B cell (primary cell): ENCODE results near the gene PLA2G3. TPM values are rescaled to one million over a fixed set of nuclear protein-coding genes. Genes with fewer than 3 reads are reported as not detected.

ENCODE experiments used
- ATAC-seq: fragments of 200-7000 bp; cut with Tn5 transposase; one replicate; pipeline ENCODE4 v1.10.0; 2021; ENCODE audit warnings: low read depth, mild to moderate bottlenecking, moderate number of reproducible peaks, moderate library complexity
- CTCF ChIA-PET: fragments of 350-600 bp; sonication (Branson Sonifier 250); formaldehyde crosslinking; loops from one replicate; lab custom pipeline; 2021; ENCODE audit warnings: antibody characterized with exemption, inconsistent platforms; lab: Charles Lee
- POLR2A ChIA-PET: fragments of 350-600 bp; sonication (Branson Sonifier 250); formaldehyde crosslinking; loops from one replicate; lab custom pipeline; 2021; ENCODE audit warnings: antibody characterized with exemption; lab: Charles Lee
- DNase-seq: peaks from one replicate; pipeline ENCODE4 v3.0.0; 2013
- H2AFZ ChIP-seq: 2 replicates; pipeline ENCODE4 v1.6.1; 2012; ENCODE audit warnings: mild to moderate bottlenecking, low read depth, low read length; ENCODE audit not compliant: insufficient read depth, poor library complexity, severe bottlenecking
- H3K27ac ChIP-seq, 2 donors: 1 replicate in 1 of 2; 2 replicates in 1 of 2; pipeline ENCODE4 v1.5.1; 2012 to 2013; ENCODE audit warnings: low read length in 2 of 2, mild to moderate bottlenecking in 2 of 2, moderate library complexity in 1 of 2
- H3K27me3 ChIP-seq, 4 experiments: fragments of 200-600 bp in 1 of 4; sonication (generic) in 1 of 4; replicated peaks in 1 of 4; 1 replicate in 2 of 4; 2 replicates in 2 of 4; pipeline versions ENCODE4 v1.6.1 to v1.7.0; 2013 to 2016; ENCODE audit warnings: low read length in 3 of 4, mild to moderate bottlenecking in 2 of 4, mixed read lengths in 1 of 4, moderate library complexity in 1 of 4; ENCODE audit not compliant: insufficient read depth in 4 of 4, control insufficient read depth in 3 of 4; ENCODE audit errors: control extremely low read depth in 1 of 4
- H3K36me3 ChIP-seq, 2 experiments: replicated peaks in 1 of 2; 1 replicate in 1 of 2; 2 replicates in 1 of 2; pipeline versions ENCODE4 v1.6.1 to v1.7.1; 2013; ENCODE audit warnings: low read length in 1 of 2; ENCODE audit not compliant: insufficient read depth in 2 of 2, control insufficient read depth in 1 of 2; ENCODE audit errors: control extremely low read depth in 1 of 2, extremely low read depth in 1 of 2
- H3K4me1 ChIP-seq, 2 donors: fragments of 200-600 bp in 1 of 2; sonication (generic) in 1 of 2; 1 replicate in 1 of 2; 2 replicates in 1 of 2; pipeline versions ENCODE4 v1.5.1 to v1.6.1; 2013 to 2017; ENCODE audit warnings: low read length in 2 of 2; ENCODE audit not compliant: control insufficient read depth in 2 of 2, insufficient read depth in 2 of 2
- H3K4me2 ChIP-seq: replicated peaks from 2 replicates; pipeline ENCODE3; 2012; ENCODE audit warnings: mild to moderate bottlenecking, low read depth, low read length; ENCODE audit not compliant: poor library complexity, severe bottlenecking
- H3K4me3 ChIP-seq, 5 experiments: fragments of 200-600 bp in 1 of 5; sonication (generic) in 1 of 5; 1 replicate in 3 of 5; 2 replicates in 2 of 5; pipeline versions ENCODE4 v1.5.1 to v1.7.0; 2011 to 2016; ENCODE audit warnings: low read length in 4 of 5, mild to moderate bottlenecking in 4 of 5, low read depth in 2 of 5, control low read depth in 1 of 5, moderate library complexity in 1 of 5; ENCODE audit not compliant: insufficient read depth in 1 of 5; ENCODE audit errors: control extremely low read depth in 1 of 5, extremely low read depth in 1 of 5
- H3K79me2 ChIP-seq: fragments of 200-600 bp; sonication (generic); one replicate; pipeline ENCODE4 v1.6.0; 2016; ENCODE audit warnings: low read length; ENCODE audit not compliant: control insufficient read depth, insufficient read depth
- H3K9ac ChIP-seq: fragments of 200-600 bp; sonication (generic); 2 replicates; pipeline ENCODE4 v1.6.1; 2017; ENCODE audit warnings: mild to moderate bottlenecking, low read length, moderate library complexity
- H3K9me3 ChIP-seq, 3 donors: one replicate each; pipeline versions ENCODE4 v1.6.1 to v1.7.1; 2013; ENCODE audit warnings: low read length in 2 of 3; ENCODE audit not compliant: control insufficient read depth in 2 of 3, insufficient read depth in 1 of 3; ENCODE audit errors: control extremely low read depth in 1 of 3
- H4K20me1 ChIP-seq: 2 replicates; pipeline ENCODE4 v1.6.0; 2012; ENCODE audit warnings: mild to moderate bottlenecking, low read length; ENCODE audit not compliant: insufficient read depth, control insufficient read depth, poor library complexity, severe bottlenecking
- H3K27ac Mint-ChIP-seq: one replicate; pipeline ENCODE4 v1.8.0; 2021; ENCODE audit warnings: mixed read lengths
- H3K27me3 Mint-ChIP-seq: one replicate; pipeline ENCODE4 v1.8.0; 2021; ENCODE audit warnings: mixed read lengths
- H3K4me1 Mint-ChIP-seq: one replicate; pipeline ENCODE4 v1.8.0; 2021; ENCODE audit warnings: mixed read lengths
- H3K4me3 Mint-ChIP-seq: one replicate; pipeline ENCODE4 v1.8.0; 2021; ENCODE audit warnings: mixed read lengths
- H3K9me3 Mint-ChIP-seq: one replicate; pipeline ENCODE4 v1.8.0; 2022; ENCODE audit warnings: mixed read lengths; ENCODE audit not compliant: insufficient read depth
- EZH2 ChIP-seq: IDR thresholded peaks from 2 replicates; pipeline ENCODE4 v1.6.1; 2012; ENCODE audit warnings: borderline replicate concordance, low read depth, mild to moderate bottlenecking, moderate library complexity, low read length; ENCODE audit not compliant: insufficient read depth, poor library complexity, severe bottlenecking
- WGBS: methylation state at CpG from one replicate; pipeline ENCODE4 v1.1.5; 2013; ENCODE audit warnings: missing lambda C conversion rate; ENCODE audit not compliant: insufficient coverage; 5-methylcytosine and 5-hydroxymethylcytosine counted together
- intact Hi-C: fragments of 100-400 bp; cut with micrococcal nuclease; formaldehyde crosslinking; loops from one replicate; pipeline ENCODE4 v1.10.0; 2022
- polyA plus RNA-seq: library from polyadenylated mRNA; depleted of rRNA; stranded (reverse); fragments of >200 nt; gene quantifications from 2 replicates; pipeline ENCODE4 v1.2.3, GENCODE V29; 2012
- total RNA-seq, 2 donors: library from RNA; stranded (reverse); fragments of 120-200 nt in 1 of 2; gene quantifications; 1 replicate in 1 of 2; 2 replicates in 1 of 2; pipeline versions ENCODE4 v1.2.3 to v1.2.4, GENCODE V29; 2013 to 2022
- TF ChIP-seq, protein P1 (sequence below): fragments of 200-600 bp; IDR thresholded peaks from one replicate; pipeline ENCODE4 v1.8.0; 2022; ENCODE audit warnings: antibody characterized with exemption, mild to moderate bottlenecking

The PLA2G3 gene
- total and polyA plus RNA-seq, 2 donors (not counting 1 experiment from before 2014, with no cell fraction given), result not detected

DNA sequence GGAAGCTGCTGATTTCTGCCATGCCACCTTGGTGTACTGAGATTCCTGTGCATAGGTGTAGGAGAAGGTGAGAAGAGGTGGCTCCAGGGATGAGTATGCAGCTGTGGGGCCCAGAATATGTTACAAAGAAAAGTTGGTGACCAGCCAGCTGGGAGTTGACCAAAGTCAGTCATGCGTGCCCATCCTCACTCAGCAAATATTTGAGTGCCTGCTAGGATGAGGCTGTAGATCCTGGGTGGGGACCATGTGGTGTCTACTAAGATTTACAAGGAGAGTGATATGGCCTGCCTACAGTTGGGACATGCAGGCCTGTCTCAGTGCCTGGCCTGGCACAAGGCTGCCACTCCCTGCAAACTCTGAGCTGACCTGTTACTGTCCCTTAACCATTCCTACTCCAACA lies 39.0 kb upstream of the PLA2G3 start:
- H3K27me3 Mint-ChIP-seq, result no peaks in the 10 kb centered on the region
- no peak overlapping the region for H3K4me2 ChIP-seq
- 100% methylated on average over 1 of the region's 1 CpG for WGBS
- CTCF ChIA-PET, result no interaction called here
- POLR2A ChIA-PET, result no interaction called here
- H3K9me3 Mint-ChIP-seq, result no peaks in the 10 kb centered on the region
- peaks cover 0 to 28% of the 10 kb centered on the region in 2 experiments for H3K36me3 ChIP-seq
- H3K4me1 Mint-ChIP-seq, result peaks cover 5% of the 10 kb centered on the region
- no peak overlapping the region for H3K27ac ChIP-seq
- H3K79me2 ChIP-seq, result peaks cover 58% of the 10 kb centered on the region
- H3K27me3 ChIP-seq, result no peaks in the 10 kb centered on the region
- TF ChIP-seq EZH2, result no peak
- TF ChIP-seq, protein P1, sequence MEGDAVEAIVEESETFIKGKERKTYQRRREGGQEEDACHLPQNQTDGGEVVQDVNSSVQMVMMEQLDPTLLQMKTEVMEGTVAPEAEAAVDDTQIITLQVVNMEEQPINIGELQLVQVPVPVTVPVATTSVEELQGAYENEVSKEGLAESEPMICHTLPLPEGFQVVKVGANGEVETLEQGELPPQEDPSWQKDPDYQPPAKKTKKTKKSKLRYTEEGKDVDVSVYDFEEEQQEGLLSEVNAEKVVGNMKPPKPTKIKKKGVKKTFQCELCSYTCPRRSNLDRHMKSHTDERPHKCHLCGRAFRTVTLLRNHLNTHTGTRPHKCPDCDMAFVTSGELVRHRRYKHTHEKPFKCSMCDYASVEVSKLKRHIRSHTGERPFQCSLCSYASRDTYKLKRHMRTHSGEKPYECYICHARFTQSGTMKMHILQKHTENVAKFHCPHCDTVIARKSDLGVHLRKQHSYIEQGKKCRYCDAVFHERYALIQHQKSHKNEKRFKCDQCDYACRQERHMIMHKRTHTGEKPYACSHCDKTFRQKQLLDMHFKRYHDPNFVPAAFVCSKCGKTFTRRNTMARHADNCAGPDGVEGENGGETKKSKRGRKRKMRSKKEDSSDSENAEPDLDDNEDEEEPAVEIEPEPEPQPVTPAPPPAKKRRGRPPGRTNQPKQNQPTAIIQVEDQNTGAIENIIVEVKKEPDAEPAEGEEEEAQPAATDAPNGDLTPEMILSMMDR, result no peak
- H3K27ac Mint-ChIP-seq, result no peak overlapping the region
- no peak overlapping the region for H3K4me3 ChIP-seq
- DNase-seq, result no peak
- H4K20me1 ChIP-seq, result peaks cover 44% of the 10 kb centered on the region
- H3K4me3 Mint-ChIP-seq, result no peak overlapping the region
- H3K9ac ChIP-seq, result no peak overlapping the region
- peaks cover 0 to 6% (median 3%) of the 10 kb centered on the region in 3 donors for H3K9me3 ChIP-seq
- H3K4me1 ChIP-seq, result no peaks in the 10 kb centered on the region
- H2AFZ ChIP-seq, result no peak overlapping the region
- ATAC-seq, result no peak
- intact Hi-C loops, result no loop called here

DNA sequence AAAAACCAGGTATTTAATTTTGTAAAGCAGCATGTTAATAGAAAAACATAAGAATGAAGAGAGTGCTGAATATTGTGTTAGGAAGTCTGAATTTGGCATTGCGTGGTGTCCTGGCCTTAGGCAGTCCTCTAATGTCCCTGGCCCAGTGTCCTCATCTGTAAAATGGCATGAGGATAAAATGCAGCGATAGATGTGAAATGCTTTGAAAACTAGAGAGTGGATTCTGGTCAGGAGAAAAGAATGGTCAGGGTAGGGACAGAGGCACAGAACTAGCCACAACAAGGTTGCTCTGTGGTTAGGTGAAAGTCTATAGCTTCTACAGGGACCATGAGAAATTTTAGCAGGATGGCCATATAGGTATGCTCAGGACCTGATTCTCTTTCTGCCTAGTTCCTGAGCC lies 38.6 kb upstream of the PLA2G3 start:
- no peak overlapping the region for H3K4me3 ChIP-seq
- no peak for DNase-seq
- ChIA-PET POLR2A (no interaction called here), CTCF (no interaction called here)
- Mint-ChIP-seq H3K9me3 (no peaks in the 10 kb centered on the region), H3K27ac (no peak overlapping the region), H3K4me3 (no peak overlapping the region), H3K27me3 (no peaks in the 10 kb centered on the region), H3K4me1 (peaks cover 5% of the 10 kb centered on the region)
- H3K4me2 ChIP-seq, result no peak overlapping the region
- H3K4me1 ChIP-seq, result no peaks in the 10 kb centered on the region
- no peak overlapping the region for H3K27ac ChIP-seq
- intact Hi-C loops, result no loop called here
- H3K27me3 ChIP-seq, result no peaks in the 10 kb centered on the region
- no peak for TF ChIP-seq EZH2
- peaks cover 63% of the 10 kb centered on the region for H3K79me2 ChIP-seq
- no peak for ATAC-seq
- WGBS, result 100% methylated on average over 2 of the region's 2 CpGs
- no peak overlapping the region for H2AFZ ChIP-seq
- H3K9ac ChIP-seq, result no peak overlapping the region
- peaks cover 0 to 3% (median 3%) of the 10 kb centered on the region in 3 donors for H3K9me3 ChIP-seq
- peaks cover 0 to 28% of the 10 kb centered on the region in 2 experiments for H3K36me3 ChIP-seq
- peaks cover 47% of the 10 kb centered on the region for H4K20me1 ChIP-seq
